HEK293 (cell line): ENCODE results near the gene USP12.

Source experiments
- ATF2 ChIP-seq: fragments of 450-650 bp; formaldehyde crosslinking; IDR thresholded peaks from 2 replicates; pipeline ENCODE4 v1.5.1; 2016; ENCODE audit warnings: missing biosample characterization, missing genetic modification characterization, low read depth
- CTCF ChIP-seq: fragments of 450-650 bp; formaldehyde crosslinking; IDR thresholded peaks from 2 replicates; pipeline ENCODE4 v1.5.1; 2016; ENCODE audit warnings: missing biosample characterization, missing genetic modification characterization
- GLI4 ChIP-seq: fragments of 450-650 bp; formaldehyde crosslinking; IDR thresholded peaks from 2 replicates; pipeline ENCODE4 v1.5.1; 2016; ENCODE audit warnings: missing biosample characterization, missing genetic modification characterization
- GLIS1 ChIP-seq: fragments of 450-650 bp; formaldehyde crosslinking; IDR thresholded peaks from 2 replicates; pipeline ENCODE4 v1.5.1; 2016; ENCODE audit warnings: missing biosample characterization, missing genetic modification characterization
- ZFP3 ChIP-seq: fragments of 450-650 bp; formaldehyde crosslinking; IDR thresholded peaks from 2 replicates; pipeline ENCODE4 v1.5.1; 2016; ENCODE audit warnings: low read depth, missing biosample characterization, missing genetic modification characterization
- ZNF274 ChIP-seq, 2 experiments: fragments of 200-500 bp in 1 of 2; fragments of 450-650 bp in 1 of 2; sonication (Bioruptor generic) in 1 of 2; formaldehyde crosslinking in 1 of 2; IDR thresholded peaks; 2 replicates each; pipeline versions ENCODE4 v1.5.1 to v1.6.1; 2014 to 2016; ENCODE audit warnings: borderline replicate concordance in 1 of 2, inconsistent platforms in 1 of 2, low read length in 1 of 2, missing biosample characterization in 1 of 2, missing genetic modification characterization in 1 of 2
- ZNF510 ChIP-seq: fragments of 450-650 bp; formaldehyde crosslinking; IDR thresholded peaks from 2 replicates; pipeline ENCODE4 v1.5.1; 2018; ENCODE audit warnings: mild to moderate bottlenecking, missing genetic modification characterization, missing biosample characterization; ENCODE audit not compliant: insufficient replicate concordance
- ZNF629 ChIP-seq: fragments of 450-650 bp; formaldehyde crosslinking; IDR thresholded peaks from 2 replicates; pipeline ENCODE4 v1.5.1; 2017; ENCODE audit warnings: missing biosample characterization, missing genetic modification characterization

GRCh38 chr13:27073186-27073585, 98.4 kb downstream of the USP12 start:
- TF ChIP-seq ZNF629 (tag by site-specific recombination) (no peak), ZFP3 (tag by site-specific recombination) (no peak), GLI4 (no peak), CTCF (tag by site-specific recombination) (no peak), ZNF510 (tag by site-specific recombination) (no peak), ZNF274 (IDR thresholded peaks at IDR 0.05; ENCODE audit: low read length) (no peak), ZNF274 (tag by site-specific recombination; IDR thresholded peaks at IDR 0.05; ENCODE audit: borderline replicate concordance) (no peak), ATF2 (tag by site-specific recombination) (no peak), GLIS1 (no peak)
